Thoracic aorta (tissue), 2 donors: ENCODE results near the gene ASCL2. TPM values are rescaled to one million over a fixed set of nuclear protein-coding genes. Genes with fewer than 3 reads are reported as not detected.

Experiments
- ATAC-seq: fragments of 150-250 bp; one replicate; pipeline ENCODE4 v1.8.0; 2017; ENCODE audit warnings: low read depth; ENCODE audit not compliant: insufficient number of reproducible peaks, low FRiP score
- DNase-seq: peaks from one replicate; pipeline ENCODE4 v3.0.0-alpha.2; 2020; ENCODE audit warnings: low spot score
- H3K27ac ChIP-seq, 2 donors: fragments of 200-600 bp; sonication (generic); 1 replicate in 1 of 2; 2 replicates in 1 of 2; pipeline ENCODE4 v1.5.1; 2016; ENCODE audit warnings: mild to moderate bottlenecking in 2 of 2, moderate library complexity in 2 of 2
- H3K27me3 ChIP-seq: fragments of 200-600 bp; sonication (generic); replicated peaks from 2 replicates; pipeline ENCODE4 v1.6.0; 2016; ENCODE audit warnings: mild to moderate bottlenecking; ENCODE audit not compliant: insufficient read depth
- H3K36me3 ChIP-seq: fragments of 200-600 bp; sonication (generic); one replicate; pipeline ENCODE4 v1.5.1; 2016
- H3K4me1 ChIP-seq, 2 donors: fragments of 200-600 bp; sonication (generic); 1 replicate in 1 of 2; 2 replicates in 1 of 2; pipeline versions ENCODE4 v1.5.1 to v1.6.0; 2016; ENCODE audit warnings: low read depth in 2 of 2, mild to moderate bottlenecking in 1 of 2; ENCODE audit not compliant: control insufficient read depth in 1 of 2
- H3K4me3 ChIP-seq: fragments of 200-600 bp; sonication (generic); 2 replicates; pipeline ENCODE4 v1.5.1; 2016; ENCODE audit warnings: mild to moderate bottlenecking
- H3K9me3 ChIP-seq: fragments of 200-600 bp; sonication (generic); 2 replicates; pipeline ENCODE4 v1.5.1; 2016
- total RNA-seq, 2 donors: library from RNA; depleted of rRNA; stranded (reverse); fragments of >200 nt; gene quantifications; one replicate each; pipeline versions ENCODE4 v1.1.0 to v1.2.3, GENCODE V29; 2016
- TF ChIP-seq, protein P1 (sequence below): fragments of 200-600 bp; sonication (generic); IDR thresholded peaks from one replicate; pipeline ENCODE4 v1.5.1; 2019; ENCODE audit warnings: antibody characterized with exemption

ASCL2 gene
- total RNA-seq, 2 donors from 2014 or later, result 0.41 to 0.78 TPM

DNA sequence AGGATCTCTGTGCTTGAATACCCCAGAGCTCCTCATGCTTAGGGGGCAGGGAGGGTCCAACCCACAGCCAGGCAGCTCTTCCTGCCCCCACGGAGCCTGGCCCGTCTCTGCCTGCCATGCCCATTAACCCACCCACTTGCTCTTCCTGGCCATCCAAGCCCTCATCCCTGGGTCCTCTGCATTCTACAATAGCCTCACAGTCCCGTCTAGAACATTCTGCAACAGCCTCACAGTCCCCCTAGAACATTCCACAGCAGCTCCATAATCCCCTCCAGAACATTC, 46.5 kb upstream of the ASCL2 start:
- Histone ChIP-seq H3K36me3 (no peaks in the 10 kb centered on the region), H3K9me3 (no peaks in the 10 kb centered on the region), H3K27ac (no peak overlapping the region), H3K4me1 (peaks cover 19 to 38% of the 10 kb centered on the region in 2 donors), H3K4me3 (no peak overlapping the region), H3K27me3 (no peaks in the 10 kb centered on the region)
- ATAC-seq, result no peak
- no peak for DNase-seq
- TF ChIP-seq, protein P1, sequence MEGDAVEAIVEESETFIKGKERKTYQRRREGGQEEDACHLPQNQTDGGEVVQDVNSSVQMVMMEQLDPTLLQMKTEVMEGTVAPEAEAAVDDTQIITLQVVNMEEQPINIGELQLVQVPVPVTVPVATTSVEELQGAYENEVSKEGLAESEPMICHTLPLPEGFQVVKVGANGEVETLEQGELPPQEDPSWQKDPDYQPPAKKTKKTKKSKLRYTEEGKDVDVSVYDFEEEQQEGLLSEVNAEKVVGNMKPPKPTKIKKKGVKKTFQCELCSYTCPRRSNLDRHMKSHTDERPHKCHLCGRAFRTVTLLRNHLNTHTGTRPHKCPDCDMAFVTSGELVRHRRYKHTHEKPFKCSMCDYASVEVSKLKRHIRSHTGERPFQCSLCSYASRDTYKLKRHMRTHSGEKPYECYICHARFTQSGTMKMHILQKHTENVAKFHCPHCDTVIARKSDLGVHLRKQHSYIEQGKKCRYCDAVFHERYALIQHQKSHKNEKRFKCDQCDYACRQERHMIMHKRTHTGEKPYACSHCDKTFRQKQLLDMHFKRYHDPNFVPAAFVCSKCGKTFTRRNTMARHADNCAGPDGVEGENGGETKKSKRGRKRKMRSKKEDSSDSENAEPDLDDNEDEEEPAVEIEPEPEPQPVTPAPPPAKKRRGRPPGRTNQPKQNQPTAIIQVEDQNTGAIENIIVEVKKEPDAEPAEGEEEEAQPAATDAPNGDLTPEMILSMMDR, result no peak

DNA sequence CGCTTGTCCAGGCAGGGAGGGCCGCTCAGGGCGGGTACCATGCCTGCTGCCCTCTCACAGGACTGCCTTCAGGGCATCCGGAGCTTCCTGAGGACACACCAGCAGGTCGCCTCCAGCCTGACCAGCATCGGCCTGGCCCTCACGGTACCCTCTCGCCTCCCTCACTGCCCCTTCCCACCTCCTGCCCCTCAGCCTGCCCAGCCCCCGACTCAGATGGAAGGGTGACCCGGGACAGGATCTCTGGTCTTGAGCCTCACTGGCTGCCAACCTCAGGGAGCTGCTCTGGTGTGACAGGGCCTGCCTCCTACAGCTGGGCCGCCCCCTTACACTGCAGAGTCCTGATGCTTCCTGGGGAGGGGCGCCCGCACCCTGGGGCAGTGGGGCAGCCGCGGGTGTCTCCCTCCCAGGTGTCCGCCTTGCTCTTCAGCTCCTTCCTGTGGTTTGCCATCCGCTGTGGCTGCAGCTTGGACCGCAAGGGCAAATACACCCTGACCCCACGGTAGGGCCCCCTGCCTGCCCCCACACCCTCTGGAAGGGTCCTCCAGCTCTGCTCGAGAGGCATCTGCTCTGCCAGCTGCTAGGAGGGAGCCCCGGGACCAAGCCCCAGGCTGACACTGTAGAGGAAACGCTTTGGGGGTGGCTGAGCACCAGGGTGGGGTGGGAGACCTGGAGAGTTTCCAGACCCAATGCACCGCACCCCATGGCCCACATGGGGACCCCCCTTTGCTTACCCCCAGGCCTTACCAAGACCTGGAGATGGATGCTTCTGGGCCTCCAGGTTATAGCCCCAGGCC, 46.0 kb upstream of the ASCL2 start:
- no peaks in the 10 kb centered on the region for H3K36me3 ChIP-seq
- TF ChIP-seq, protein P1, result no peak
- no peaks in the 10 kb centered on the region for H3K27me3 ChIP-seq
- no peaks in the 10 kb centered on the region for H3K9me3 ChIP-seq
- DNase-seq, result no peak
- no peak overlapping the region for H3K27ac ChIP-seq
- ATAC-seq, result no peak
- H3K4me3 ChIP-seq, result no peak overlapping the region
- peaks cover 19 to 41% of the 10 kb centered on the region in 2 donors for H3K4me1 ChIP-seq

DNA sequence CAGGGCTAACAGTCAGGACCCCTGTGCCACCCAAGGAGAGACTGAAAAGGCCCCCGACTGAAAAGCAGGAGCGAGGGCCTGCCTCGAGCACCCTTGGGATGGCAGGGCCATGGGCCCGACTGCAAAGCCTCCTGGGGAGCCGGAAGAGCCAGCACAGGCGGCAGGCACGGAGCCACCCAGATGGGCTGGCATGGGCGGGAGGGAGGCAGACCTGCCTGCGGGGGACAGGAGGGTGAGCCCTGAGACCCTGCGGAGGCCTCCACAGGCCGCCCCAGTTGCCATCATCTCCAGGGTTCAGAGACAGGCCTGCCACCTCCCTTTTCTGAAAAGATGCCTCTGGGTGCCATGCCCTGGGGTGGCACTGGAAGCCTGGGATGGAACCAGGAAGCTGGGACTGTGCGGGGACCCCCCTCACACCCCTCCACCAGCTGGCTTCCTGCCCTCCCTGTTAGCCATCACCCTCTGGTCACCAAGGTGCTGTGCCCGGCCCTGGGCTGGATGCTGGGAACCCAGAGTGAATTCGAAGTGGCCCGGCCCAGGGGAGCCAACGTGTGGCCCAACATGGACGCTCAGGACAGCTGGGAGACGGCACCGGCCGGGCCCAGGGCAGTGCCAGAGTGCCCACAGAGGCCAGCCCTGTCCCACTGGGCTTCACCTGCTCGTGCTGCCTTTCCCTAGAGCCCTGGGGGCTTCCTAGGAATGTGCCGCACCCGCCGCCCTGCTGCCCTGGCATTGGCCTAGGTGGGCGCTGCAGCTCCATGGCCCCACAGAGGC, 45.2 kb upstream of the ASCL2 start:
- ATAC-seq (no peak), DNase-seq (no peak)
- H3K4me3 ChIP-seq, result peak overlapping the region; percentile 64
- H3K36me3 ChIP-seq, result no peaks in the 10 kb centered on the region
- H3K9me3 ChIP-seq, result no peaks in the 10 kb centered on the region
- peak overlapping the region; percentile 77 to 80 for H3K27ac ChIP-seq
- peaks cover 19 to 41% of the 10 kb centered on the region in 2 donors for H3K4me1 ChIP-seq
- TF ChIP-seq, protein P1, result no peak
- H3K27me3 ChIP-seq, result no peaks in the 10 kb centered on the region

DNA sequence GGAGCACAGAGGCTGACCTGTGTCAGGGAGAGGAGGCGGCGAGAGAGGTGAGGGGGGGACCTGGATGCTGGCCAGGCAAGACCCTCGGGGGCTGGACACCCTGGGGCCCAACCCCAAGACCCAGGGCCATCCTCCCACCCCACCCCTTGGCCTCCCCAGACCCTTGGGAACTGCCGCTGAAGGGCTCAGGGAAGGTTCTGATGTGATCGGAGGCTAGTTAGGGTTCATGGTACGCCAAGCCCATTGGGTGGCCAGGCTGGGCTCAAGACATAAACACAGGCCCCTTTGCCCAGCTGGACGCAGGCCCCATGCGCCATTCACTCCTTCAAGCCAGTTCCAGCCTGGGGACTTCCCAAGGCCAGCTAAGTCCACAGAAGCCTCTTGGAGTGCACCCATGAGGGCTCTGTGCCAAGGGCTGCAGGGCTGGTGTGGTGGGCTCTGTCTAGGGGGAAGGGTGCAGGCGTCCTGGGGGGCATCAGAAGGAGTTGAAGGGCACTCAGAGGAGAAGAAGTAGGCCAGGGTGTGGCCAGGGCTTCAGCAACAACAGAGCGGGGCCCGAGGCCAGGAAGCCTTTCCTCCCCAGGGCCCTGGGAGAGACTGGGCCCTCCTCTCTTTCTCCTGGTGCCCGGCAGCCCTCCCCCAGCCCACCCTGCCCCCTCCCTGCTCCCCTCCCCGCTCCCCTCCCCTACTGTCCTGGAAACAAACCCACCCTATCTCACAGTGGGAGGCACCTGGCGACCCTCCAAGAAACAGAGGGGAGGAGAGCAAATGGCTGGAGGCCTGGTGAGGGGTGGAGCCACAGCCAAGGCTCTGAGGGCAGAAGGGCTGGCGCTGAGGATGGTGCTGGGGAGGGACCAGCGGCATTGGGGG, 44.4 kb upstream of the ASCL2 start:
- Histone ChIP-seq H3K9me3 (no peaks in the 10 kb centered on the region), H3K4me1 (peaks cover 19 to 41% of the 10 kb centered on the region in 2 donors), H3K27ac (peak overlapping the region; percentile 80 to 86), H3K4me3 (peak overlapping the region; percentile 64), H3K27me3 (no peaks in the 10 kb centered on the region), H3K36me3 (no peaks in the 10 kb centered on the region)
- ATAC-seq, result peak; percentile 66
- TF ChIP-seq, protein P1, result no peak
- DNase-seq, result peak; percentile 82

DNA sequence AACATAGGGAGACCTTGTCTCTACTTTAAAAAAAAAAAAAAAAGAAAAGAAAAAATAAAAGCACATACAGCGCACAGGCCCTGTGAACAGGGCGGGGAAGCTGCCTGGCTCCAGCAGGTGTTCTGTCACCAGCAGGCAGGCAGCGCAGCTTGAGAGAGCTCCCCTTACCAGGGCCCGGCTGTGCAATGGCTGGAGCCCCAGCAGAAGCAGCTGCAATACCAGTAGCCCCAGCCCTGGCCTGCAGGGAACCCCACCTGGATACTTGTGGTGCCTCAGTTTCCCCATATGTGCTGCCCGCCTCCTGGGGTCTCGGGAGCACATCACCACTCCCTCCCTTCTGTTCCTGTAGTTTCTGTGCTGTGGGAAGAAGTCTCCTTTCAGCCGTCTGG, 43.7 kb upstream of the ASCL2 start:
- Histone ChIP-seq H3K4me1 (peaks cover 19 to 41% of the 10 kb centered on the region in 2 donors), H3K9me3 (no peaks in the 10 kb centered on the region), H3K4me3 (peak overlapping the region; percentile 64), H3K27me3 (no peaks in the 10 kb centered on the region), H3K27ac (peak overlapping the region; percentile 80 to 86), H3K36me3 (no peaks in the 10 kb centered on the region)
- ATAC-seq (no peak), DNase-seq (no peak)
- TF ChIP-seq, protein P1, result no peak
